SW480 (cell line): ENCODE data around the gene PRKAA1.
"Not testable (repeated sequence)": the region's sequence is repeated elsewhere in the genome, so short reads cannot be mapped to it uniquely, and the experiment has no call there.

Experiments
- DNase-seq: peaks from one replicate; pipeline ENCODE4 v3.0.0-alpha.2; 2016; ENCODE audit warnings: low spot score

PRKAA1 gene

DNA sequence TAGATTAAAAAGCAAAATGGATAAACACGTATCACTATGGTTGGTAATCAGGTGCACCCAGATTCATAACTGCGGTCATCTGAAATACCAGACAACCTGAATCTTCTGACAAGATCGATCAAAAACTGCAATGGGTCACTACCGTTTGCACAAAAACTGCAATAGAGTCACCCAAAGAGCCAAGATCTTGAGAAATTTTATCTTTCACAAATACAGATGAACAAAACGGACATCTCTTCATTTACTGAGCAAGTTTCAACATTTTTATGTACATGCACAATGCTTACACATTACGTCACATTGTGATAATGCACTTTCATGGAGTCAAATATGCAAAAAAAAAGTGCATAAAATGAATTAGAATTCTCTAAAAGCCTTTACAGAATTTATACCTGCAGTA lies 18.6 kb downstream of the PRKAA1 start:
- no peak for DNase-seq

DNA sequence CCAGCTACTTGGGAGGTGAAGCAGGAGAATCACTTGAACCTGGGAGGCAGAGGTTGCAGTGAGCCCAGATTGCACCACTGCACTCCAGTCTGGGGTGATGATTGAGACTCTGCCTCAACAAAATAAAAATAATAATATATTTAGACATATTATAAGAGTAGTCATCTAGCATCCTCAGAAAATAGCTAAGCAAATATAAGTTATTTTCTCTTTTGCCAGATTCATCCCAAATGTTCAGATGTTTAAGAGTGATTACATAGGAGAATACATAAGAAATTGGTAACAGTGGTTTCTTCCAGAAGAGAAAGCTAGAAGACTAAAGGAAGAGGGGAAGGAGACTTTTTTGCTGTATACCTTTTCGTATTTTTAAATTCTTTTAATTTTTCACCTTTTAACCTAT lies 20.0 kb downstream of the PRKAA1 start:
- no peak for DNase-seq

- DNase-seq, result no peak
Measured at GRCh38 chr5:40776658-40776977, 21.6 kb downstream of the PRKAA1 start.

DNA sequence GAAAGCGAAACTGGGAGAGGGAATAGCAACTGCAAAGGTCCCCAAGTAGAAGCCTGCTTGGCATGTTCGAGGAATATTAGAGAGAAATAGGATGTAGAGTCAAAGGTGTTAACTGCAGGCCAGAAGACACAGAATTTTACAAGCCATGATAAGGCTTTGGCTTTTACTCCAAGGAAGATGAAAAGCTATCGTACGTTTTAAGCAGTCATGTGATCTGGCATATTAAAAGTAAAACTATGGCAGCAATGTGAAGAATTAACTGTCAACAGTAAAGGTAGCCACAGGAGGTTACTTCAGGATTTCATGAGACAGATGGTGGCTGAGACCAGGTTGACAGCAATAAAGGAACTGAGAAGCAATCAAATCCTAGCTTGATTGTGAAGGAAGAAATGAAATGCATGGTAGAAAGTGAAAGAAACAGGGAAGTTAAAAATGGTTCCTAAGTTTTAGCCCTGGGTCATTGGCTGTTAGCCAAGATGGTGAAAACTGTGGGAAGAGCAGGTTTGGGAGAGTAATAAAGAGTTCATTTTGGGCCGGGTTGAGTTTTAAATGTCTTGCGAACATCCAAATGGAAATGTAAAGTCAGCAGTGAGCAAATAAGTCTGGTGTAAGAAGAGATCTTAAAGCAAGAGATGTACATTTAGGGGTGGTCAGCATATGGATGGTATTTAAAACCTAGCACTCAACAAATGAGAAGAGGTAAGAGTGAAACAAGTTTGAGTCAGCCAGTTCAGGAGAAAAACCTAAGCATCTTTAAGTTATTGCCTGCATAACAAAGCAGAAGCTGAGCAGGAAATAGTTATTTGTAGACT lies 22.1 kb downstream of the PRKAA1 start:
- no peak for DNase-seq

DNA sequence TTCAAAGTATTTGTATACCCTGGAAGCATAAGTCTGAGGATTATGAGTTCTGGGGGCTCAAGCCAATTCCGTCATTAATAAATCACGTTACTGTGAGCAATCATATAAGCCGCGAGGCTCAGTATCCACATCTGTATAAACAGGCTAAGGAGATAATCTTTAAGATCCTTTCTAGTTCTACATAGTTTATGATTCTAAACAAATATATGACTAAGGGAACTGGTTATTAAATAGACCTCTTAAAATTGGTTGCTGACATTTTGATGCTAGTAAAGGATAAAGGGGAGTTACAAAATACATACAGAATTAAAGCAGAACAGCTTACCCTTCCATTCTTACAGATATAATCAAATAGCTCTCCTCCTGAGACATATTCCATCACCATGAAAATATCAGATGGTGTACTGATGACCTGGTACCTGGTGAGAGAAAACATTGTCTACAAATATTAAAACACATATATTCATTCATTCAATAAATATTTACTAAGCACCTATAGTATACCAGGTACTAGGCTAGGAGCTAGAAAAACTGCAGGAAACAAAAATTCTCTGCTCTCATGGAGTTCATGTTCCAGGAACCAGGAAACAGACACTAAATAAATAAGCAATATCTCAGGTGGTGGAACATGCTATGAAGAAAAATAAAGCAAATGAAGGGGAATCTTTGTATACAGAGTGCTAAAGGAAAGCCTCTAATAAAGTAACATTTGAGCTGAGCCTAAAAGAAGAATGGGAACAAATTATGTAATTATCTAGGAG lies 22.9 kb downstream of the PRKAA1 start:
- no peak for DNase-seq

- DNase-seq, result no peak
Measured at GRCh38 chr5:40774623-40775022, 23.6 kb downstream of the PRKAA1 start.

DNA sequence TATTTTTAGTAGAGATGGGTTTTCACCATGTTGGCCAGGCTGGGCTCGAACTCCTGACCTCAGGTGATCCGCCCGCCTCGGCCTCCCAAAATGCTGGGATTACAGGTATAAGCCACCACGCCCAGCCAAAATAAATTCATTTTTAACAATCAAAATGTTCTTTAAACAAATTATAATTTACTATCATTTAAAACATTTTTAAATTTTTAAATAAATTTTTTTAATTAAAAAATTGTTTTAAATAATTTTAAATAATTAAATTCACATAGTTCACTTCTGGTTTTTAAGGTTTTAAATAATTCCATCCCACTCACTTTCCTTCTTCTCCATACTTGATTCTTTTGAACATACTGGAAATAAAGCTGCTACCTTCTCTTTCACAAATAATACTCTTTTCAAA lies 27.4 kb downstream of the PRKAA1 start:
- DNase-seq, result no peak

DNA sequence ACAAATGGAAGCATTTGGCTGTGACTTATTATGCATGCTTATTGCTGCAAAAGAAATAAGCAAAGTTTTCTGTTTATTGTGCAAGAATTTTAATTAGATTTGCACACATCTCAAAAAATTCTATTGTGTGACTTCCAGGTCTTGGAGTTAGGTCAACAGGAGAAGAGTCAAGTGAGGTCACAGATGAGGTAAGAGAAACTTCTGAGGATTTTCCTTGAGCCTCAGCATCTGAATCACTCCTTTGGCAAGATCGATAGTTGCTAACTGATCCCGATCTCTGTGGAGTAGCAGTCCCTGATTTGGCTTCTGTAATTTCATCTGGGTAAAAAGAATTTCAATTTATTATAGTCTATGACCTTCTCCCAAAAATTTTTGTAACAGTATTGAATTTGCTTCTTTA lies 35.5 kb downstream of the PRKAA1 start:
- DNase-seq, result no peak

DNA sequence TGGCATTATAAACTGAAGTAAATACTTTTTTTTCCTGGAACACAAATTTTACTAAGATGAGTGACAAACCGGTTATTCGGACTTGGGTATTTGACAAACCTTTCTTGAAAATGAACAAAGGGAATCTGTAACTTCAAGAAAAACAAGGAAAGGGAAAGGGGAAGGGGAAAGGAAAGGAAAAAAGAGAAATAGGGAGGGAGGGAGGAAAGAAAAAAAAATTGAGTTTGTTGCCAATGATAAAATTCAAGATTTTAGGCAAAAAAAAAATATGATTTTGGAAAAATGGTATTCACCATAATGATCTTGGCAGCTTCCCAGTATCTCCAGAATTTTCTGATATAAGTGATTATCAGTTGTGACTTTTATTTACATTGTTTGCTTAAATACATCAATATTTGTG lies 40.8 kb downstream of the PRKAA1 start:
- no peak for DNase-seq

GRCh38 chr5:40755407-40756365 lies 42.5 kb downstream of the PRKAA1 start, which contains the start of gene TTC33:
TSS of gene TTC33 (minus strand) at chr5:40755961. CDS start at chr5:40747018, 8,943 bp downstream.
- peak; percentile 93 for DNase-seq

DNA sequence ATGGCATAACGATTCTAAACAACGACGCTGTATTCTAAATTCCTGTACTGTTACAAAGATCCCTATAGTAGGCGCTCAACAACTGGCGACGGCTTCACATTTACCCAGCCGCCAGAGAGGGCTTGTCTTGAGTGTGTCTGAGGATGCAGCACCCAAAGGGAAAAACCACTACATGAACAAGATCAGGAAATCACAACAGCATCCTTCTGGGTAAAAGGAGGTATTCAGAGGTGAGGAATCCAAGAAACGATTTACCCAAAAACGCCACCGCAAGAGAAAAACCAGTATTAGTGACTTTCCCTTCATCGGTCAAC lies 43.1 kb downstream of the PRKAA1 start:
- DNase-seq, result peak; percentile 83

- no peak for DNase-seq
Measured at GRCh38 chr5:40754381-40755092, 43.6 kb downstream of the PRKAA1 start.

GRCh38 chr5:40746703-40747102 lies 51.5 kb downstream of the PRKAA1 start:
- DNase-seq, result no peak

DNA sequence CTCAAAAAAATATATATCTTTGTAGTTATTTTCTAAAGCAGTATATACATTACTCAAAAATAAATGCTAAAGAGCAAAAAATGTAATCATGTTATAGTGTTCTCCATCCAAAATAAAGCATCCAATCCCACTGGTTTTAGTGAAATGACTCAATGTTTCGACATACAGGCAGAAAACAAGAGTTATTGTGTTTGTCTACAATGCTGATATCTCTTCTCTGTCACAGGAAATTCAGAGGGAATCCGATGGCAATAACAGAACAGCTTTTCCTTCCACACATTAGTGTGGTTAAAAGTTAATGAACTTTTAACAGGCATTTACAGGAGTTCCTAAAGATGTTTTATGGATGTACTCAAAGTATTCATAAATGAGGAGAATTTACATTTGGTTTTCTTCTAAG lies 54.4 kb downstream of the PRKAA1 start:
- DNase-seq, result no peak

DNA sequence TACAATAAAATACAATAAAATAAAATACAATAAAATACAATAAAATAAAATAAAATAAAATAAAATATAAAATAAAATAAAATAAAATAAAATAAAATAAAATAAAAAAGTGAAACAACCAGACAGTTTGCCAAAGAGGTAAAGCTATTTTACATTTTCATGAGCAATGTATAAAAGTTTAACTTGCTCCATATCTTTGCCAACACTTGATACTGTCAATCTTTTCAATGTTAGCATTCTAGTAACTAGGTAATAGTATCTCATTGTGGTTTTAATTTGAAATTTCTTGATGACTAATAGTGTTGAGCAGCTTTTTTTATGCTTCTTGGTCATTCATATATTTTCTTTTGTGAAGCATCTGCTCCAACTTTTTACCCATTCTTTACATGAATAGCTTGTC lies 59.7 kb downstream of the PRKAA1 start:
- no peak for DNase-seq

DNA sequence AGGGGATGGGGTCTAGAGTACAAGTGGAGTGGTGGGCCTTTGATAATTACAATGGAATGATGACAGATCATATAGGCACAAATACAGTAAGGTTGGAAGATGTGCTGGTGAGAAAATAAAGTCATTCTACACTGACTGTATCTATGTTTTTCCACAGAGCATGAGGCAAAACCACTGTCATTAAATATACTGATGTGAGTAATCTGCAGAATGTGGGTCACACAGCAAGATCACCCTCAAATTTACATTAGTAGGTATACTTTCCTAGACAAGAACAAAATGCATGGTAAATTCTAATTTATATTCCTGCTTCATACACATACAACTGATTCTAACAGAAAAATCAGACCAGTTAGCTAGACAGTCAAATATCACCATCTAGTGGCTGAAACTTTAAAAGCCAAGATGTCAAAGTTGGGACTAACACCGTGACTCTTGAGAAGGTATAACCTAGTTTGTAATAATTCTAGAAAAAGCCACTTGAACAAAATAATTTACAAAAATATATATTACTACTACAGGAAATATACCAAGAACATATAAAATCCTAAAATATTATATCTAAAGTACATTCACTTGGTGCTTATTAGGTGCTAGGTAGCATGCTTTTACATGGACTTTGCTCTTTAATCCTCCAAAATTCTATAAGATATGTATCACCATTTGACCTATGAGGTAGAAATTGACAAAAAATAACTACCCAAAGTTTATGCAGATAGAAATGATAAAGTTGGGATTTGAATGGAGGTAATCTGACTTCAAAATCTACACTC lies 61.9 kb downstream of the PRKAA1 start:
- peak; percentile 26 for DNase-seq

- no peak for DNase-seq
Measured at GRCh38 chr5:40735609-40736008, 62.6 kb downstream of the PRKAA1 start.

GRCh38 chr5:40734986-40735385 lies 63.2 kb downstream of the PRKAA1 start:
- DNase-seq, result no peak

DNA sequence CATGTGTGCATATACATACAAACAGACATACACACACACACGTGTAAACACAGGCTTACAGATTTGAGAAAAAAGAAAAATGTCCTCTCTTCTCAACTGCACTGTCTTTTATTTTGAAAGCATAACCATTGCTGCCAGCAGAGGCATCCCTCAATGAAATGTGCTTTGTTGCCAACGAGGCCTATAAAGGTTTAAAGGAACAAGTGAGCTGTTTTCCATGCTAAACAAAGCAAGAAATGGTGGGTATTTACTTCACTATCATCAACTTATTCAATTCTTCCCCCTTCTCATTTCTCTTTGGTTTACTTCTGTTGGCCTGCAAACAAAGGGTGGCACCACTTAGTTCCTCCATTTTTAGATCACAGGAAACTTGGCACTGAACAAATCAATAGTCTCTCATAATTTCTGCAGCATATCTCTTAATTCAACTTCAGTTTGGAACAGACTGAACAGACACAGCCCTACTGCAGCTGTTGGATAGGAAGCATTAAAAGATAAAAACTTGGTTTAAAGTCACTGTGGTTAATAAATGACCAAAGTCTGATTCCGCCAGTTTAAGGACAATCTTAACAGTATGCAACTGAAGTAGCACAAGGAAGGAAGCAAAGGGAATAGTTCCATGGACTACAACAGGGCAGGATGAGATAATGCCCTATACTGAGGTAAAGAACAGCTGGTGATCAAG lies 64.2 kb downstream of the PRKAA1 start:
- DNase-seq, result no peak

GRCh38 chr5:40733434-40733833 lies 64.7 kb downstream of the PRKAA1 start:
- no peak for DNase-seq

DNA sequence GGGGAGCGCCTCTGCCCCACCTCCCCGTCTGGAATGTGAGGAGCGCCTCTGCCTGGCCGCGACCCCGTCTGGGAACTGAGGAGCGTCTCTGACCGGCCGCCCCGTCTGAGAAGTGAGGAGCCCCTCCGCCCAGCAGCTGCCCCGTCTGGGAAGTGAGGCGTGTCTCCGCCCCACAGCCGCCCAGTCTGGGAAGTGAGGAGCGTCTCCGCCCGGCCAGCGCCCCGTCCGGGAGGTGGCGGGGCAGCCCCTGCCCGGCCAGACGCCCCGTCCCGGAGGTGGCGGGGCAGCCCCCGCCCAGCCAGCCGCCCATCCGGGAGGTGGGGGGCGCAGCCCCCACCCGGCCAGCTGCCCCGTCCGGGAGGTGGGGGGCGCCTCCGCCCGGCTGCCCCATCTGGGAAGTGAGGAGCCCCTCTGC lies 75.7 kb downstream of the PRKAA1 start:
- DNase-seq, result not testable (repeated sequence)
